BJ (cell line): Measurements from ENCODE around the gene PIBF1. TPM values are rescaled to one million over a fixed set of nuclear protein-coding genes. Genes with fewer than 3 reads are reported as not detected.

ENCODE experiments used
- CTCF ChIA-PET: fragments of 350-600 bp; formaldehyde crosslinking; extraction: SDS; loops from one replicate; lab custom pipeline; 2021; ENCODE audit warnings: antibody characterized with exemption, inconsistent platforms; lab: Yijun Ruan, JAX
- POLR2A ChIA-PET: fragments of 300-600 bp; sonication (Branson Sonifier 250); formaldehyde crosslinking; extraction: SDS; loops from one replicate; lab custom pipeline; 2021; ENCODE audit warnings: antibody characterized with exemption; lab: Charles Lee
- DNase-seq: peaks from one replicate; pipeline ENCODE4 v3.0.0-alpha.2; 2011; ENCODE audit warnings: low read depth
- H3K27me3 ChIP-seq: 2 replicates; pipeline ENCODE4 v1.6.0; 2011; ENCODE audit warnings: low read length; ENCODE audit not compliant: control insufficient read depth, insufficient read depth
- H3K36me3 ChIP-seq: 2 replicates; pipeline ENCODE4 v1.5.1; 2011; ENCODE audit warnings: low read length; ENCODE audit not compliant: control insufficient read depth, insufficient read depth
- H3K4me3 ChIP-seq: 2 replicates; pipeline ENCODE4 v1.5.1; 2011; ENCODE audit warnings: low read depth, mild to moderate bottlenecking, control low read depth, low read length
- polyA minus RNA-seq: library from RNA; depleted of rRNA, polyadenylated mRNA; stranded (reverse); fragments of >200 nt; gene quantifications from 2 replicates; pipeline ENCODE4 v1.2.3, GENCODE V29; 2011; rRNA and poly(A)+ RNA removed
- polyA plus RNA-seq: library from polyadenylated mRNA; depleted of rRNA; stranded (reverse); fragments of >200 nt; gene quantifications from 2 replicates; pipeline ENCODE4 v1.2.3, GENCODE V29; 2011; rRNA removed
- TF ChIP-seq, protein P1 (sequence below): IDR thresholded peaks from 2 replicates; pipeline ENCODE4 v1.5.1; 2011; ENCODE audit warnings: low read depth, mild to moderate bottlenecking, control low read depth, inconsistent platforms, low read length, moderate library complexity; ENCODE audit not compliant: insufficient read depth

The PIBF1 gene, protein sequence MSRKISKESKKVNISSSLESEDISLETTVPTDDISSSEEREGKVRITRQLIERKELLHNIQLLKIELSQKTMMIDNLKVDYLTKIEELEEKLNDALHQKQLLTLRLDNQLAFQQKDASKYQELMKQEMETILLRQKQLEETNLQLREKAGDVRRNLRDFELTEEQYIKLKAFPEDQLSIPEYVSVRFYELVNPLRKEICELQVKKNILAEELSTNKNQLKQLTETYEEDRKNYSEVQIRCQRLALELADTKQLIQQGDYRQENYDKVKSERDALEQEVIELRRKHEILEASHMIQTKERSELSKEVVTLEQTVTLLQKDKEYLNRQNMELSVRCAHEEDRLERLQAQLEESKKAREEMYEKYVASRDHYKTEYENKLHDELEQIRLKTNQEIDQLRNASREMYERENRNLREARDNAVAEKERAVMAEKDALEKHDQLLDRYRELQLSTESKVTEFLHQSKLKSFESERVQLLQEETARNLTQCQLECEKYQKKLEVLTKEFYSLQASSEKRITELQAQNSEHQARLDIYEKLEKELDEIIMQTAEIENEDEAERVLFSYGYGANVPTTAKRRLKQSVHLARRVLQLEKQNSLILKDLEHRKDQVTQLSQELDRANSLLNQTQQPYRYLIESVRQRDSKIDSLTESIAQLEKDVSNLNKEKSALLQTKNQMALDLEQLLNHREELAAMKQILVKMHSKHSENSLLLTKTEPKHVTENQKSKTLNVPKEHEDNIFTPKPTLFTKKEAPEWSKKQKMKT
- polyA plus RNA-seq (1.7 and 4.1 TPM in 2 replicates), polyA minus RNA-seq (4.2 and 5.1 TPM in 2 replicates)

DNA sequence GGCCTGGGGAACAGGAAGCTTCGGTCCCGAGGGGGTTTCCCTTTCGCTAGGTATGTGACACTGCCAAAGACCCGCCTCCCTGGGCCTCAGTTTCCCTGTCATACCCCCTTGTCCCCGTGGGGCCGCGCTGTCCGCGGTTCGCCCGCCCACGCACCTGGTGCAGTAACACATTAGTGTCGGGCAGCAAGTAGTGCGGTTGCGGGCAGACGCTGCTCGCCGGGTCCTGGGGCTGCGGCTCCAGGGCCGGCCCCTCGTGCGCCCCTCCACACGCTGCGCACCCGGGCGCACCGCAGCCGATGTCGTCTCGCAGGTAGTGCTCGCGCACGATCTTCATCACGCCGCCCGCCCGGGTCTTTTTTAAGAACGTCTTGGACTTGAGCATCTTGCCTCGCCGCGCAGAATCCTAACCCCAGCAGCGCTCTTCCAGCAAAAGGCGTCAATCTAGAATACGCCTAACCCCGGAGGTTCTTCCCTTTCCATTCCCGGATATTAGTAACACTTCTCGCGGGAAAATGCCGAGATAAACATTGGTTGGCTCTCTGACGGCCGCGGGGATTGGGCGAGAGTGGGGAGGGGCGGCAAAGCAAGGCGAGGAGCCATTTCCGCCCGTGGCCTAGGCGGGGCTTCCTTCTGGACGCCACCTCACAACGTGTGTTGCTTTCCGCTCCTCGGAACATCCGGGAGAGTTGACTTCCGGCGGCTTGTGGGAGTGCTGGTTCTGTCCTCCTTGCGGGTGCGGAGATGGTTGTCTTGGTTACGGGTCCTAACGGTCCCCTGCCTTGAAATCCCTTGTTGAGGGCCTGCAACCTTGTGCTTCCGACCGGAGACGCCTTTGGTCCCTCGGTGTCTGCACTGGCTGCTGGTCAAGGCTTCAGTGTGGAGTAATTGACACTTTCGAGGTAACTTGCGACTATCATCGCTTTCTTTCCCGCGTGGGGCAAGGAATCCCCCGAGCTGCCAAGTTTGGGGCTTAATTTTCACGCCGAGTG is at the start of gene PIBF1, which contains the start of gene DIS3:
PIBF1 (plus strand) TSS at position 683 of the 989 bp plus-strand sequence. CDS start 1,337 bp downstream, outside the sequence.
DIS3 (minus strand) TSS at position 450 of the 989 bp plus-strand sequence; CDS start at position 382, 68 bp downstream.
- H3K36me3 ChIP-seq: peaks cover 8% of the 10 kb centered on the region
- peak; percentile 94 for DNase-seq
- peak within 1 kb of the TSS; percentile 99 for H3K4me3 ChIP-seq
- POLR2A ChIA-PET: interaction anchor here (0.5 kb wide), 1 partner anchor 278 kb away, joined by 10 read pairs; no protein-coding TSS in a partner anchor
- CTCF ChIA-PET: no interaction called here
- TF ChIP-seq, protein P1, sequence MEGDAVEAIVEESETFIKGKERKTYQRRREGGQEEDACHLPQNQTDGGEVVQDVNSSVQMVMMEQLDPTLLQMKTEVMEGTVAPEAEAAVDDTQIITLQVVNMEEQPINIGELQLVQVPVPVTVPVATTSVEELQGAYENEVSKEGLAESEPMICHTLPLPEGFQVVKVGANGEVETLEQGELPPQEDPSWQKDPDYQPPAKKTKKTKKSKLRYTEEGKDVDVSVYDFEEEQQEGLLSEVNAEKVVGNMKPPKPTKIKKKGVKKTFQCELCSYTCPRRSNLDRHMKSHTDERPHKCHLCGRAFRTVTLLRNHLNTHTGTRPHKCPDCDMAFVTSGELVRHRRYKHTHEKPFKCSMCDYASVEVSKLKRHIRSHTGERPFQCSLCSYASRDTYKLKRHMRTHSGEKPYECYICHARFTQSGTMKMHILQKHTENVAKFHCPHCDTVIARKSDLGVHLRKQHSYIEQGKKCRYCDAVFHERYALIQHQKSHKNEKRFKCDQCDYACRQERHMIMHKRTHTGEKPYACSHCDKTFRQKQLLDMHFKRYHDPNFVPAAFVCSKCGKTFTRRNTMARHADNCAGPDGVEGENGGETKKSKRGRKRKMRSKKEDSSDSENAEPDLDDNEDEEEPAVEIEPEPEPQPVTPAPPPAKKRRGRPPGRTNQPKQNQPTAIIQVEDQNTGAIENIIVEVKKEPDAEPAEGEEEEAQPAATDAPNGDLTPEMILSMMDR: peak; percentile 23; the same call in 1 of the 2 replicates
- H3K27me3 ChIP-seq: no peaks in the 10 kb centered on the region

DNA sequence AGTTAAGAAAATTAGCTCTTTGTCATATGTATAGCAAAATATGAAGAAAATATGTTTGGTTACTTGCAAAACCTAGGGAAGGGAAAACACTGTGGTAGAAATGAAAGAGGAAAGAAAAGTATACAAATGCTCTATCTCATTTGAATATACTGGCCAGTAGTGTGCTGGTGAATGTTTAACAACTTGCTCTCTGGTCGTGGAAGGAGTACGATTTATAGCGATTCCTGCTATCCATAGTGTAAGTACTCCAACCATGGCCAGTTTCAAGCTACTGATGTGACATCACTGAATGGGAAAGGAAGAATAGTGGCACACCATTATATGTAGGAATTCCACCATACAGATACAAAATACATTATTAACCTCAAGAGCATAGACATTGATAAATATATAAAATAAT is 44.9 kb upstream of the PIBF1 start:
- Histone ChIP-seq H3K4me3 (no peak overlapping the region), H3K36me3 (no peaks in the 10 kb centered on the region), H3K27me3 (no peaks in the 10 kb centered on the region)
- TF ChIP-seq, protein P1: no peak
- ChIA-PET CTCF (no interaction called here), POLR2A (no interaction called here)
- no peak for DNase-seq

DNA sequence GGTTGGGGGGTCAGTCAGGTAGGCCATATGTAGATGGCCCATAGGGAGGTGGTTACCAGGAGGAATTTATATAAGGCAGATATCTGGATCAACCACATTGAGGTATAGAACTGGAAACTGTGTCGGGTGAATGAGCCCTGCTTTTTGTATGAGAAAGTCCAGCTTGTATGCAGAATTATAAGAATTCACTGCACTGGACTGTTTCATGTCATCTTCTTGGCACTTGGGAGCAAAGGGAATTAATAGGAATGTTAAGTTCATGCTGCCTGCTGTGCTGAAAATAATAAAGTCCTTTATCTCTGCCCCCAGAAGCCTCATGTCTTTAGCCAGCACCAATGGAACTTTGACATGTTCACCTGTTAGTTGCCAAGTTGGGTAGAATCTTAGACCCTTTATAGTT is 41.9 kb upstream of the PIBF1 start:
- POLR2A ChIA-PET: no interaction called here

DNA sequence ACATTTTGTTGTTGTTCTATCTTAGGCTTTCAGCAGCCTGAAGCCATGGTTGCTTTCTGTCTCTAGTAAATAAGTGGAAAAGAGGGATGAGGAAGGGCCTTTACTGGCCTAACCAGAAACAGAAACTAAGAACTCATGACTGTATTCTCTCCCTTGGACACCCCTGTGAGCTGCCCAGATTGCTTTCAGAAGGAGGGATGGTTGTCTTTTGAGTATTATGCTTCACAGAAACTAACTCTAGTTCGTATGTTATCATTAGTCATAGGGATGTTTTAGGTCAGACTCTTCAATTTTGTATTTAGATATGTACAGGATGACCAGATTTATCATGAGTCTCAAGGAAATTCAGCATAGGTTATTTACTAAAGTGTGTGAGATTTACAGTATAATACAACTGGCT is 36.7 kb upstream of the PIBF1 start:
- no peaks in the 10 kb centered on the region for H3K36me3 ChIP-seq
- ChIA-PET POLR2A (no interaction called here), CTCF (interaction anchor here (1.0 kb wide), 1 partner anchor 29 kb away, joined by 3 read pairs; no protein-coding TSS in a partner anchor)
- H3K27me3 ChIP-seq: no peaks in the 10 kb centered on the region
- DNase-seq: no peak
- TF ChIP-seq, protein P1: no peak
- H3K4me3 ChIP-seq: no peak overlapping the region

More for the DNA sequence above, 41.9 kb upstream of the PIBF1 start:
- H3K36me3 ChIP-seq: no peaks in the 10 kb centered on the region
- H3K27me3 ChIP-seq: no peaks in the 10 kb centered on the region
- no peak overlapping the region for H3K4me3 ChIP-seq
- CTCF ChIA-PET: interaction anchor here (1.2 kb wide), 1 partner anchor 12 kb away, joined by 5 read pairs; no protein-coding TSS in a partner anchor
- DNase-seq: no peak
- TF ChIP-seq, protein P1: no peak
